HG02981 (cell line): ENCODE data around the gene SCN9A.
A peak's percentile ranks its signal among the peaks of the same experiment; 100 is the strongest.

Experiments used
- ATAC-seq: cut with Tn5 transposase; IDR thresholded peaks from one replicate; pipeline ENCODE4 v1.9.1; 2021; ENCODE audit warnings: mild to moderate bottlenecking, moderate library complexity; ENCODE audit not compliant: unreplicated experiment

SCN9A gene

GRCh38 chr2:166181813-166182154 is 194.0 kb downstream of the SCN9A start:
- no peak for ATAC-seq

GRCh38 chr2:166180951-166181812 is 194.6 kb downstream of the SCN9A start:
- peak; percentile 94 for ATAC-seq

GRCh38 chr2:166179201-166179600 is 196.5 kb downstream of the SCN9A start:
- no peak for ATAC-seq

- ATAC-seq: no peak
Measured at GRCh38 chr2:166173263-166173662, 202.5 kb downstream of the SCN9A start.

GRCh38 chr2:166171216-166171615 is 204.5 kb downstream of the SCN9A start:
- ATAC-seq: no peak

- ATAC-seq: no peak
Measured at GRCh38 chr2:166170356-166170755, 205.4 kb downstream of the SCN9A start.

GRCh38 chr2:166167449-166167848 is 208.3 kb downstream of the SCN9A start:
- ATAC-seq: no peak

GRCh38 chr2:166163775-166164174 is 212.0 kb downstream of the SCN9A start:
- no peak for ATAC-seq

GRCh38 chr2:166158546-166158945 is 217.2 kb downstream of the SCN9A start:
- no peak for ATAC-seq

GRCh38 chr2:166157578-166157977 is 218.2 kb downstream of the SCN9A start:
- ATAC-seq: no peak

GRCh38 chr2:166156985-166157490 is 218.7 kb downstream of the SCN9A start:
- ATAC-seq: no peak

- ATAC-seq: no peak
Measured at GRCh38 chr2:166155589-166155988, 220.2 kb downstream of the SCN9A start.

- ATAC-seq: no peak
Measured at GRCh38 chr2:166154685-166155338, 220.9 kb downstream of the SCN9A start.

- ATAC-seq: no peak
Measured at GRCh38 chr2:166152064-166152463, 223.7 kb downstream of the SCN9A start.

- no peak for ATAC-seq
Measured at GRCh38 chr2:166148500-166149400, 227.0 kb downstream of the SCN9A start.

- no peak for ATAC-seq
Measured at GRCh38 chr2:166147883-166148282, 227.9 kb downstream of the SCN9A start.
